Stimulated activated CD4-positive, alpha-beta T cell treated with anti-CD3 and anti-CD28 coated beads, Interleukin-1b, Interleukin-23, amount 100 ng/mL, for 24 hours (primary cell): ENCODE results near the gene INIP.
"Not testable (repeated sequence)": the region's sequence is repeated elsewhere in the genome, so short reads cannot be mapped to it uniquely, and the experiment has no call there.

Source experiments
- DNase-seq, 4 experiments: peaks; one replicate each; pipeline ENCODE4 v3.0.0-alpha.2; 2020; ENCODE audit warnings: low read depth in 4 of 4, low spot score in 1 of 4

INIP gene

DNA sequence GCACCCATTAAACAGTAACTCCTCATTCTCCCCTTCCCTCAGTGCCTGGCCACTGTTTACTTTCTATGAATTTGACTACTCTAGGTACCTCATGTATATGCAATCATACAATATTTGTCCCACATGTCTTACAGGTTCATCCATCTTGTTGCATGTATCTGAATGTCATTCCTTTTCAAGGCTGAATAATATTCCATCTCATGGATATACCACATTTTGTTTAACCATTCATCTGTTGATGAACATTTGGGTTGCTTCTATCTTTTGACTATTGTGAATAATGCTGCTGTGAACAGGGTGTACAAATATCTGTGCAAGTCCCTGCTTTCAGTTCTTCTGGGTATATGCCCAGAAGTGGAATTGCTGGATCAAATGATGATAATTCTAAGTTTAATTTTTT, 40.9 kb downstream of the INIP start:
- DNase-seq: no peak

DNA sequence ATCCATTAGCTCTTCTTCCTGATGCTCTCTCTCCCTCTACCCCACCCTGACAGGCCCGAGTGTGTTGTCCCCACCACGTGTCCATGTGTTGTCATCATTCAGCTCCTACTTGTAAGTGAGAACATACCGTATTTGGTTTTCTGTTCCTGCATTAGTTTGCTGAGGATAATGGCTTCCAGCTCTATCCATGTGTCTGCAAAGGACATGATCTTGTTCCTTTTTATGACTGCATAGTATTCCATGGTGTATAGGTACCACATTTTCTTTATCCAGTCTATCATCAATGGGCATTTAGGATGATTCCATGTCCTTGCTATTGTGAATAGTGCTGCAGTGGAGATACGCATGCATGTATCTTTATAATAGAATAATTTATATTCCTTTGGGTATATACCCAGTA, 44.7 kb downstream of the INIP start:
- not testable (repeated sequence) for DNase-seq

DNA sequence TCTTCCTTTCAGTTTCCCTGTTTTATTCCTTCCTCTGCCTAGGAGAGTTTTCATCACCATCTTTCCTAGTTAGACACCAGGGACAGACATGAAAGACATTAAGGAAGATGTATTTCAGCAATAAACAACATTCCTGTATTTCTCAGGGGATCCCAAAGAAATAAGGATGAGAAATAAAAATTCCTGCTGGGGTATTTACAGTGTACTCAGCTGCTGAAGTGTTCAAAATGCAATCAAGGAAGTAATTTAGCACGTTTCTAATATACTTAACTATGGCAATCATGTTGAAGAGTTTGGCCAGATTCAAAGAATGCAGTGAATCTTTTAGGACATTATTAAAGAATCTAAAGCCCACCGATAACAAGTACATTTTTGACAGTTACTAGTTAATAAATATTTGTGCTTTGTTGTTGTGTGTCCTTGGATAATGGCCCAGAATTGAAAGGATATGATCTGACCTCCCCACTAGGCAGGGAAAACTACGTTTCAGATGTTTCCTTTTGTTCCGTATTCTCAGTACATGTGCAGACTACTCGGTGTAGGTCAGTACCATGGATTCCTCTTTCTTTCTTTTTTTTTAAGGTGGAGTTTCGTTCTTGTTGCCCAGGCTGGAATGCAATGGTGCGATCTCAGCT, 46.8 kb downstream of the INIP start:
- no peak for DNase-seq

DNA sequence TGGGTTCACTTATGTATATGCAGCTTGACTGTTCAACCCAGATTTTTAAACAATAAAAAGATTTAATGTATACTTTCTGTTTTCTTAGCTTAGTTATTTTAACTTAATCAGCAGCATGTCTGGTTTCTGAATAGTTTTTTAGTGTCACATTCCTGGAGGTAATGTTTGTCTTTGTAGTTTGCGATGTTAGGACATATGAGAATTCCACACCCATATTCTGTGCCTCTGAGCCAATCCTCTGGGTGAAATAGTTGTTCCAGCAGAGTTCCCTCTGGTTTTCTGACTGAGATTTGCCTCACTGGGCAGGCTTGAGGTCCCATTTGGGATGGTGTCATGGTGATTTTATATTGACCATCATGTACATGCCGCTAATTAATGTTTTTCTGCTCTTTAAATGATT, 48.6 kb downstream of the INIP start:
- no peak for DNase-seq

DNA sequence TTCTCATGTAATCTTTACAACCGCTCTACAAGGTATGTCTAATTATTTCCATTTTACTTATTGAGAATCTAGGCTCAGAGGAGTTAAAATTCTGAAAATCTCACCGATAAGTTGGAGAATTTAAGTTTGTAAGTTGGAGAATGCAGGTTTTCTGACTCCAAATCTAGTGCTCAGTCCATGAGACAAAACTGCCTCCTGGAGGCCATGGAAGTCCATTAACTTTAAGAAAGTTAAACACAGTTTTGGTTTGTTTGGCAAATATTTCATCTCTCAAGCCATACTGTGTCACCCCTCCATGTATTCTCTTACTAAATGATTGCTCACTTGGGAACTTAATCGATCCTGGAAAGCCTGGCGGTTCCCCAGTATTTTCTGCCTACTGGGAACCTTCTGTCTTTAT, 52.6 kb downstream of the INIP start:
- DNase-seq: no peak

DNA sequence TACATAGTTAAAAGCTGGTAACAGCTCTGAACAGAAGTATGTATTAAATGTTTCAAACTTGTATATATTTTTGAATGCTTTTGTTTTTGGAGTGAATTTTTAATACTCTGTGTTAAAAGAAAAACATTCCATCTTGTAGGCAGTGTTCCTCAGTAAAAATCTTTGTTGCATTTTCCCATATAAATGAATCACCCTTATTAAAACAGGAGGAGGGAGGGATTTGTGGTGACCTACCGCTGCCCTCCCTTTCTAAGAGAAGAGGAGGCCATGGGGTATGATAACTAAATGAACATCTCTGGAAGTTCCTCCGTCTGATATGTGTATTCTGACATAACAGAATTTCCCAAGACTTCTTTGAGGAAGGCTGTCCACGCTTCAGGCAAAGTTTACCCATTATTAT, 53.4 kb downstream of the INIP start:
- DNase-seq: no peak

DNA sequence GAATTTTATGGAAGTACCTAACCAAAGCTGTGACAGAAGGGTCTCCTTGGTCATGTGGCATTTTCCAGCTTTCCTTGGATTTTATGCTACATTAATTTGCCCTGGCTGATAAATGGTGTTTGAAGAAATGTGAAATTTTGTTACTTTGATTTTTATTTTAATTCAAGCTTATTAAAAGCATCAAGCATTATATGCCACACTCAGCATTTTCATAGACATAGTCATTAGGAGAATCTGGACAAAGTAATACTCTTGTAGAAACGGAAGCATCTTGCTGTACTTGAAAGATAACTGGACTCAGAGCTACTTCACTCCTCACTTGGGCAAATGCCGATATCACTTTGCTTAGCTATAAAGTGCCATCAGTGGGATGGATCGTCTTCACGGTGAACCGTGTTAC, 54.2 kb downstream of the INIP start:
- DNase-seq: no peak

DNA sequence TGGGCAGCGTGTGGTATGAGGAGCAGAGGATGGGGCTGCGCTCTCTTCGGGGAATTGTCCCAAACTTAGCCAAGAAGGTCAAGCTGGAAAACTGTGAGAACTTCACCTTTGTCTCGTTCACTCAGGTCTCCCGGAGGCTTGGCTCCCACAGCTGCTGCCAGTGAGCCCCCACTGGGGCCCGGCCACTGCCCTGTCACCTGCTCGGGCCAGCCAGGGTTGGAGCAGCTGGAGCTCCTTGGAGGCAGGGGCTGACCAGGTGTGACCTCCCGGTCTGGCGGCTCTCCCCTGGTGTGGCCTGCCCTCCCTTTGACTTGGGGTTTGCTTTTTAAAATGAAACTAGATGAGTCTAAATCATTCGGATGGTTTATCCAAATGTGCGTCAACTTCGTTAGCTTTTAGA, 58.0 kb downstream of the INIP start:
- no peak for DNase-seq

DNA sequence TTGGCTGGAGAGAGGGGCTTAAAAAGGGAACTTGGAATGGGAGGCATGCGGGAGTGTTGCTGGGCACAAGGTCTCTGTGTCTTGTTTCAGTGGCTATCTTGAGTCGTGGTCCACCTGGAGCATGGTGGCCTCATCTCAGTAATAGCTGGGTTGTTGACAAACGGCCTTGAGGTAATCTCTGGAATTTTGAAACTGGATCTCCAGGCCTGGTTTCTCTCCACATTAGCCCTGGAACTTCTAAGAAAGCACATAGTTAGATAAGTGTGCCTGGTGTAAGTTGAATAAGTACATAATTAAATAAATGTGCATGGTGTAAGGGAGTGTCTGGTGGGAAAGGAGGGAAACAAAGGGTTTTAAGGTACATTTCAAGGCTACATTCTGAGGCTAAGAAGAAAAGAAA, 62.2 kb downstream of the INIP start:
- no peak for DNase-seq

DNA sequence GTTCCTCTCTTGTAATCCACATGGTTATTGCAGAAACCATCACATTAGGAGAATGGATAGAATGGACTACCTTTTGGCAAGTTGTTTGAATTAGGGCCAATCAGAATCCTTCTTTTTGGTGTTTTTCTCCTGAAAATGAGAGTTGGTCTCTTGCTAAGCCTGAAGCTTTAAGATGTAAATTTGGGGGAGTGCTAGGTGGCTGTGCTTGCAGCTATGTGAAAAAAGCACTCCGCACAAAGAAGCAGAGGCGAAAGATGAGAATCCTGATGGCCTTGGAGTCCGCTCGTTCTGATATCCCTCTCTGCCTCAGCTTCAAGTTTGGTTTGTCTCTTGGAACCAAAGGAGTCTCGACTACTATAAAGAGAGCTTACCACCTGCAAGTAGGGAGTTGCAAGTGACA, 63.6 kb downstream of the INIP start:
- DNase-seq: no peak

DNA sequence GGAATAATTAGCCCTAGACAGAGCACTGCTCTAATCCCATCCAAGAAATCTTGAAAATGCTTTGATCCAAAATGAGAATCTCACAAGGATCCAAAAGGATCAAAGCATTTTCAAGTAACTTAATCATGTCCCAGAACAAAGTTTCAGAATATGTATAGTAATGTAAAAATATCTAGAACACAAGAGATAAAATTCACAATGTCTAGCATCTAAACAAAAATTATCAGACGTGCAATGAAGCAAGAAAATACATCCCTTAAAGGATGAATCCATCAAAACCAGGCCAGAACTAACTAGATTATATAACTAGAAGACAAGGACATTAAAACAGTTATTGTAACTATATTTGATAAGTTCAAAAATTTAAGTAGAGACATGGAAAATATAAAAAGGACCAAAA, 69.3 kb downstream of the INIP start:
- no peak for DNase-seq

DNA sequence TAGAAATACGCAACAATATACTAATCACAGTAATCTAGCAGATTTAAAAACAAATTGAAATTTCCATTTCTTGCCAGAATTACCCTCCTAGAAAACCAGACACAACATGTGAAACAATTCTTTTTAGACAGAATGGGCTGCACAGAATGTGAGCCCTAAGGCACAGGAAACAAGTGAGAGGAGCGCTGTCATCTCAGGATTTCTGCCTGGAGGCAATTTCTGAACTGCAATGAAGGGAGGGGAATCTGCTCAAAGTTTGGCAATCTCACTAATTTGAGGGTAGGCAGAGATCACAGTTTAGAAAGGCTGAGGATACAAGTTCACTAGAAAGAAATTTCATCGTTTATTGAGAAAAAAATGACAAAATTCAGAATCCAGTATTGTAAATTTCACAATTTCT, 70.3 kb downstream of the INIP start:
- no peak for DNase-seq

DNA sequence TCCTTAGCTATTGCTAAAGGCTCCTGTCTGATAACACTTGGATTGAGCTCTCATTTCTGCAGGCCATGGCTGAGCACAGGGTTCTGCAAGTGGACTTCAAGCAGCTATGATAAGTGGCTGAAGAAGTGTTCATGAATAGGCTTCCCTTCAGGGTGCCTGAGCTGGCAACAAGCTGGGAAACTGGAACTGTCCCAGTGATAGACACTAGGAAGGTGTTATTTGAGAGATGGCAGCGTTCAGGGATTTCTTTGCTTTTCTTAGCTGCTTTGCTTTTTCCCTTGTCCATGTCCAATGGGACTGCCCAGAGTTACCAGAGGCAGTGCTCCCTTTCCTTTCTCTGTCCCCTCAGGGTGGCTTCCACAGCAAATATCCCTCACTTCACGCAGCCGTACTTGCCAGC, 75.8 kb downstream of the INIP start:
- no peak for DNase-seq

DNA sequence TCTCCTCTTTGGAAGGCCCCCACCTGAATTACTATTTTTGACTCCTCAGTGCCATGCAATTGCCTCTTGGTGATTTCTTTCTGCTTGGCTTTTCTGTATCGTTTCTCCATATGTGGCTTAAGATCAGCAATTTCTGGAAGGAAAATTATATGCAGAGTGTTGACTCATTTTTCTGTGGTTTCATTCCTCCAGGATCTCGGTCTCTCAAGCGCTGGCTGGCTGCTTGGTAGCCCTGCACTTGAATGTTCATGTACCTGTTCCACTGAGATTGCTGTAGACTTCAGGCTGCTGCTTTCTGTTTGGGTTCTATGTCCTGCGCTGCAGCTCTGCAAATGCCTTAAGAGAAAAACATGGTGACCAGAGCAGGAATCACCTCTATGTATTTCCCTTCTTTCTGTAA, 77.6 kb downstream of the INIP start:
- DNase-seq: no peak
